OCI-LY7 (cell line): ENCODE data around the gene CDK6. TPM values are rescaled to one million over a fixed set of nuclear protein-coding genes. Genes with fewer than 3 reads are reported as not detected.

Source experiments
- BruUV-seq: library from RNA; stranded (reverse); fragments of 400-500 nt; replicated peaks from 2 replicates; lab custom pipeline; 2021; lab: Mats Ljungman, UMichigan
- CTCF ChIA-PET: fragments of 300-600 bp; sonication (Branson Sonifier 250); formaldehyde crosslinking; loops from one replicate; lab custom pipeline; 2022; ENCODE audit warnings: antibody characterized with exemption; ENCODE audit not compliant: unreplicated experiment; lab: Charles Lee
- POLR2A ChIA-PET: fragments of 300-600 bp; sonication (Branson Sonifier 250); formaldehyde crosslinking; loops from one replicate; lab custom pipeline; 2022; ENCODE audit warnings: antibody characterized with exemption; lab: Charles Lee
- DNase-seq: peaks from one replicate; pipeline ENCODE4 v3.0.0-alpha.2; 2015; ENCODE audit warnings: low spot score
- H2AFZ ChIP-seq: fragments of 200-600 bp; sonication (generic), shearing (Covaris generic); 2 replicates; pipeline ENCODE4 v1.6.1; 2014; ENCODE audit warnings: mild to moderate bottlenecking, antibody characterized with exemption, low read length, moderate library complexity
- H3K27ac ChIP-seq: fragments of 200-600 bp; sonication (generic); 2 replicates; pipeline ENCODE4 v1.5.1; 2014; ENCODE audit warnings: mixed run types, low read depth, mild to moderate bottlenecking, moderate library complexity, low read length, inconsistent platforms; ENCODE audit not compliant: poor library complexity, severe bottlenecking
- H3K36me3 ChIP-seq: fragments of 200-600 bp; sonication (generic); 2 replicates; pipeline ENCODE4 v1.6.1; 2014; ENCODE audit warnings: mild to moderate bottlenecking, antibody characterized with exemption, low read length, moderate library complexity, mixed read lengths; ENCODE audit not compliant: insufficient read depth
- H3K4me1 ChIP-seq: fragments of 200-600 bp; sonication (generic); 2 replicates; pipeline ENCODE4 v1.5.1; 2014; ENCODE audit warnings: mild to moderate bottlenecking, low read length; ENCODE audit not compliant: insufficient read depth, poor library complexity, severe bottlenecking
- H3K4me2 ChIP-seq: fragments of 200-600 bp; sonication (generic); 2 replicates; pipeline ENCODE4 v1.6.1; 2014; ENCODE audit warnings: mild to moderate bottlenecking, low read length
- H3K4me3 ChIP-seq: fragments of 200-600 bp; sonication (generic); 2 replicates; pipeline ENCODE4 v1.5.1; 2014; ENCODE audit warnings: mild to moderate bottlenecking, low read depth, low read length; ENCODE audit not compliant: poor library complexity, severe bottlenecking
- H3K79me2 ChIP-seq: fragments of 200-600 bp; sonication (generic); 2 replicates; pipeline ENCODE4 v1.6.1; 2016; ENCODE audit warnings: low read depth, mild to moderate bottlenecking, low read length, moderate library complexity, mixed read lengths; ENCODE audit not compliant: insufficient read depth
- H3K9me2 ChIP-seq: fragments of 200-600 bp; sonication (generic); 2 replicates; pipeline ENCODE4 v1.6.1; 2016; ENCODE audit warnings: mild to moderate bottlenecking, low read length, mixed read lengths; ENCODE audit not compliant: insufficient read depth
- H3K9me3 ChIP-seq: fragments of 200-600 bp; sonication (generic); 2 replicates; pipeline ENCODE4 v1.6.1; 2014; ENCODE audit warnings: mild to moderate bottlenecking, mixed run types, low read length, mixed read lengths
- H4K20me1 ChIP-seq: fragments of 200-600 bp; sonication (generic); 2 replicates; pipeline ENCODE4 v1.6.1; 2014; ENCODE audit warnings: mild to moderate bottlenecking, antibody characterized with exemption, low read length, moderate library complexity, mixed read lengths; ENCODE audit not compliant: insufficient read depth
- EZH2phosphoT487 ChIP-seq: fragments of 200-600 bp; sonication (generic); IDR thresholded peaks from 2 replicates; pipeline ENCODE4 v1.6.1; 2018; ENCODE audit warnings: low read depth, borderline replicate concordance, mild to moderate bottlenecking, mixed run types, antibody characterized with exemption, low read length, moderate library complexity, mixed read lengths
- intact Hi-C: fragments of 100-400 bp; cut with micrococcal nuclease; formaldehyde crosslinking; loops from one replicate; pipeline ENCODE4 v1.10.0; 2022; ENCODE audit not compliant: unreplicated experiment
- total RNA-seq, 2 experiments: library from RNA; depleted of rRNA in 1 of 2; stranded (reverse); fragments of >200 nt in 1 of 2; shearing (Covaris generic) in 1 of 2; gene quantifications; 2 replicates each; pipeline ENCODE4 v1.2.3, GENCODE V29; 2014 to 2022
- TF ChIP-seq, protein P1 (sequence below): fragments of 200-600 bp; sonication (generic); conservative IDR thresholded peaks from 2 replicates; pipeline ENCODE4 v1.5.1; 2014; ENCODE audit warnings: mild to moderate bottlenecking, antibody characterized with exemption, low read length, moderate library complexity, mixed read lengths

CDK6 gene
- total RNA-seq, 2 experiments from 2014 or later, result 35.5 to 44.1 TPM

DNA sequence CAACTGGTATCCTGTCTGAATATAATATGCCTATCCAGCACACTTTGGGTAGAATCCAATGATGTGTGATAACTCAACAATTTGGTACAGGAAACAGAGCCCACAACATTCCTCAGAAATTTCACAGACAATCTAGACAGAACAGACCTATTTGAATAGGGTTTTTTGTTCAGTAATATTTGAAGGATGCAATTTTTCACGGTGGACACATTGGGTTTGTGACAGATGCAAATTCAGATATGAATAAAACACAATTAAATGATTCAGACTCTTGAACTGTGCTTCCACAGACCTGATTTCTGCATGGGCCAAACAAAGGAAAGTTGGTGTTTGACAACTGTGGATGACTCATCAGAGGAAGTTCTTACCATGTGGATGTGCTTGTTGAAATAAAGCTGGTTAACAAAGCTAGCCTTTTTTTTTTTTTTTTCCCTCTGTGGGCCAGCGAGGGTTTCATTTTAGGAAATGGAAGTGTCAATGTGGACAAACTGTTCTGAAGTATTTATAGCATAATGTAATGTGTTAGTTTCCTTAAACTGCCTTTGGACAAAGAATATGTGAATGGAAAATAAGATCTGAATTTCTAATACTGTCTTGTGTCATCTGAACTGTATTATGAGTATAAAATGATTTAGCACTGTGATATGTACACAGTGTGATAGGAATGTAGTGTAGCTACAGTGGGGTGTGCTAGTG, 203.0 kb downstream of the CDK6 start:
- intact Hi-C loops, result no loop called here
- TF ChIP-seq, protein P1, sequence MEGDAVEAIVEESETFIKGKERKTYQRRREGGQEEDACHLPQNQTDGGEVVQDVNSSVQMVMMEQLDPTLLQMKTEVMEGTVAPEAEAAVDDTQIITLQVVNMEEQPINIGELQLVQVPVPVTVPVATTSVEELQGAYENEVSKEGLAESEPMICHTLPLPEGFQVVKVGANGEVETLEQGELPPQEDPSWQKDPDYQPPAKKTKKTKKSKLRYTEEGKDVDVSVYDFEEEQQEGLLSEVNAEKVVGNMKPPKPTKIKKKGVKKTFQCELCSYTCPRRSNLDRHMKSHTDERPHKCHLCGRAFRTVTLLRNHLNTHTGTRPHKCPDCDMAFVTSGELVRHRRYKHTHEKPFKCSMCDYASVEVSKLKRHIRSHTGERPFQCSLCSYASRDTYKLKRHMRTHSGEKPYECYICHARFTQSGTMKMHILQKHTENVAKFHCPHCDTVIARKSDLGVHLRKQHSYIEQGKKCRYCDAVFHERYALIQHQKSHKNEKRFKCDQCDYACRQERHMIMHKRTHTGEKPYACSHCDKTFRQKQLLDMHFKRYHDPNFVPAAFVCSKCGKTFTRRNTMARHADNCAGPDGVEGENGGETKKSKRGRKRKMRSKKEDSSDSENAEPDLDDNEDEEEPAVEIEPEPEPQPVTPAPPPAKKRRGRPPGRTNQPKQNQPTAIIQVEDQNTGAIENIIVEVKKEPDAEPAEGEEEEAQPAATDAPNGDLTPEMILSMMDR, result no peak
- no peak for TF ChIP-seq EZH2phosphoT487
- Histone ChIP-seq H3K4me2 (no peak overlapping the region), H4K20me1 (no peaks in the 10 kb centered on the region), H3K9me3 (no peaks in the 10 kb centered on the region), H3K4me3 (no peak overlapping the region), H3K27ac (no peak overlapping the region), H3K4me1 (no peaks in the 10 kb centered on the region), H2AFZ (no peak overlapping the region), H3K9me2 (no peaks in the 10 kb centered on the region), H3K36me3 (0 out of 2 replicates have a peak, but pooled peaks cover 4% of the 10 kb centered on the region), H3K79me2 (no peaks in the 10 kb centered on the region)
- ChIA-PET POLR2A (interaction anchor here (0.6 to 1.2 kb wide), 4 partner anchors 11 to 180 kb away, joined by 3 to 4 read pairs (median 4); no protein-coding TSS in a partner anchor), CTCF (interaction anchor here (1.0 kb wide), 1 partner anchor 196 kb away, joined by 3 read pairs; no protein-coding TSS in a partner anchor)
- DNase-seq, result no peak
- BruUV-seq, result no TSS peak

DNA sequence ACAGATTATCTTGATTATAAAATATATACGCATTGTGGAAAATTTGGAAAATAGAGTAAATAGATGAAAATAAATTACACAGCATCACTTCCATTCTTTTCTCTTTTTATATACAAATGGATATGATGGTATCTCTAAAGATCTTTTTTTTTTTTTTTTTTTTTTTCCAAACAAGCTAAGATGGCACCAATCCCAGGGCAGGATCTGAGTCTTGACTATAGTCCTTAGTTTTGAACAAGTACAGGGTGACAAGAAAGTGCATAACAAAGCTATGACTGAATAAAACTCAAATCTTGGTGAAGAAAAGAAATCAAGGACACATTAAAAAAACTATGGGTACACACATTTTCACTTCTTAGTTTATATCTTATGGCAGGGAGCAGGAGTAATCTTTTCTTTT, 203.6 kb downstream of the CDK6 start:
- Histone ChIP-seq H4K20me1 (no peaks in the 10 kb centered on the region), H3K27ac (no peak overlapping the region), H3K9me2 (no peaks in the 10 kb centered on the region), H3K4me3 (no peak overlapping the region), H3K9me3 (no peaks in the 10 kb centered on the region), H3K79me2 (no peaks in the 10 kb centered on the region), H3K4me2 (no peak overlapping the region), H2AFZ (no peak overlapping the region), H3K36me3 (peaks cover 4% of the 10 kb centered on the region; the same call in 1 of the 2 replicates), H3K4me1 (no peaks in the 10 kb centered on the region)
- CTCF ChIA-PET, result no interaction called here
- POLR2A ChIA-PET, result interaction anchor here (0.7 to 1.2 kb wide), 4 partner anchors 17 to 181 kb away, joined by 3 to 5 read pairs (median 4); no protein-coding TSS in a partner anchor
- TF ChIP-seq, protein P1, result no peak
- TF ChIP-seq EZH2phosphoT487, result no peak
- intact Hi-C loops, result no loop called here
- no peak for DNase-seq
- no TSS peak for BruUV-seq
